Epidermal melanocyte (primary cell): ENCODE measurements around the gene SOCS6.
"Not testable (repeated sequence)": the region's sequence is repeated elsewhere in the genome, so short reads cannot be mapped to it uniquely, and the experiment has no call there.

Experiments used
- DNase-seq: peaks from one replicate; pipeline ENCODE4 v3.0.0; 2011; ENCODE audit warnings: low spot score; ENCODE audit not compliant: insufficient read length

SOCS6 gene

DNA sequence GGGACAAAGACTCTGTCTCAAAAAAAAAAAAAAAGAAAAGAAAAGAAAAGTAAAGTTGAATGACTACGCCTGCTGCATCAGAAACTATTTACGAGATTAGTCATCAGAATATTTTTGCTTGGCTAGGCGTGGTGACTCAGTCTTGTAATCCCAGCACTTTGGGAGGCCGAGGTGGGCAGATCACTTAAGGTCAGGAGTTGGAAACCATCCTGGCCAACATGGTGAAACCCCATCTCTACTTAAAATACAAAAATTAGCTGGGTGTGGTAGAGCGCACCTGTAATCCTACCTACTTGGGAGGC, 69.2 kb downstream of the SOCS6 start:
- DNase-seq, result not testable (repeated sequence)

DNA sequence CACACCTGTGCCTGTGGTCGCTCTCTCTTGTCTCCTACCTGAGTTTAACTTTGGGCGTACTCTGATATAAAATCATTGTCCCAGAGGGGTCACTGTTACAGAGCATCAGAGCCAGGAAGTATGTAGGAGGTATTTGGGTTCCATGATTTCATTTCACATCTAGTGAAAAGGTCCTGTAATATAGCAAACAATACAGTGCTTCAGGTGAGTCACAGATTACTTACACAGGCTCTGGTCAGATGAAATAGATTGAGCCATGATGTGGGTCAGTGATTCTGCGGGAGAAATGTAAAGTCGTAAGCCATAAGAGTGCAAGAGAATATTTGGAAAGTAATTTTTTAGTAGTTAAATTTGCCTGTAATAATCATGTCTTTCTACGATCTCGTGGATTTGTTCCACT, 70.2 kb downstream of the SOCS6 start:
- DNase-seq, result no peak

DNA sequence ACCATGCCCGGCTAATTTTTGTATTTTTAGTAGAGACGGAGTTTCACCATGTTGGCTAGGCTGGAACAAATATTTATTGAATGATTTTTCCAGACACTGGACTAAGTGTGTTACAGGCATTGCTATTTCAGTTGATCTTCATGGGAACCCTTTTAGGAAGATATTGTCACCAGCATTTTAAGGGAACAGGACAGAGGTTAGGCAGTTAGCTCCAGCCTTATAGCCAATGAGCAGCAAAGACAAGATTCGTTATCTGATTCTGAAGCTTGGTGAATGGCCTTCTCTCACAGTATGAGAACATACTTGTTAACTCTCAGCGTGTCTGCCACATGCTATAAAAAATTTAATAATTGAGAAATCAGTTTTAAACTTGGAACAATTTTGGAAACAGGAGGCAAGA, 73.4 kb downstream of the SOCS6 start:
- DNase-seq, result no peak

DNA sequence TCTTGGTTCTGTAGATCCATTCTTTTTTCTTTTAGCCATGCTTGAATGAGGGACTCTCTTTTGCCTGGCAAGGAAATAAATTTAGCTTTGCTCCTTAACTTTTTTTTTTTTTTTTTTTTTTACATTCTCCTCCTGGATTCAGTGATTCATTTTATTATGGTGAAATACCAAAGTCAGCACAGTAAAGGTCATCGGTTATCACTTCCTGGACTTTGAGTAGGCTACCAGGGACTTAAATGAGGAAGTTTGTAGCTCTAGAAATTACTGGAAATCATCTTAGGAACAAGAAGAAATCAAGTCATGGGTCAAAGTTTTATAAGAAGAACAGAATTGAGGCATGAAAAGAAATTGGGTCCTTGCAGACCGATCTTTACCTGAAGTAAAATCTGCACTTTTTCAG, 75.0 kb downstream of the SOCS6 start:
- DNase-seq, result no peak

DNA sequence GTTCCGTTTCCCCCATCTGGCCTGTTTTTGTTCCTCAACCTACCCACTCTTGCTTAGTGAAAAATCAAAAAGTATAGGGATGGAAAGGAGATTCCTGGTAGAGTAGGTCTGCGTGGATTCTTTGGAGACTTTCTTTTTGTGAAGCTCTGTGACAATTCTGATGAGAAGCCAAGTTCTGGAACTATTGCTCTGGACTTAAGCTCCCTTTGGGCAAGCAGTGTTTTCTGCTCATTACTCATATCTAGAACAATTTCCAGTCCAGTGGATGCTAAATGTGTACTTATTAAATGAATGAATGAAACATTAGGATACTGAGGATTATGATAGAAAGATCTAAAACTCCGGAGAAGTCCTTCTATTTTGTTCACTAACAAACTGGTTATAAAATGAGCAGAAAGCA, 76.5 kb downstream of the SOCS6 start:
- DNase-seq, result no peak

DNA sequence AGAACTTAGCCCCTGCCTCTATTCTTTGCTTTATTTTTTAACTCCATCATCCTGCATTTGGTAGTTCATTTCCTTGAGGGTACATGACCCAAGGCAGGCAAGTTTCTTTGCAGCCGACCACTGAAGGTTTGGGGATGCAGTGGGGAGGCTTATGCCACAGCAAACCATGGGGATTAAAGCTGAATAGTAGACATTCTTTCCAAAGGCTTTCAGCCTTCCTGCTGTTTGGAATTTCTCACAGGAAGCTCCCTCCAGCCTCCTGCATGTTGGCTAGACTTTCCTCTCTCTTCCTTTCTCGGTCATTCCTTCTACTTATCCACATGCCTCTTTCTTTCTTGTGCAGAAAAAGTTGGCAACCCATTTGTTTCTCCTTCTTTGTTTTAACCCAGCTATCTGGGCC, 77.3 kb downstream of the SOCS6 start:
- DNase-seq, result no peak

DNA sequence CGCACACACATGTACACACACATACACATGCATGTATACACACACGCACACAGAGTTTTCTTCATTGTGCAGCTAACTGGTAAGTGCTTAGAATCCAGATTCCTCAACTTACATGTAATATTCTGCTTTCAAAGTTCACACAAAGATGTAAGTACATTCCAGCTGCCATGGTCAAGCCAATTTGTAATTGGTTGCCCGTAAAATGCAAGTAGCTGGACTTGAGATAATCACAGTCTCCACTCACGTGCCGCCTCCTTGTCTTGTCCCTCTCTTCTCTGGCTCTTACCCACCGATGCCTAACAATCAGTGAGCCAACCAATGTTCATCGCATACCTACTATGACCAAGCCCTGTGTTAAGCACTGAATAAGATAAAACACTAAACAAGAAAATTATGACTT, 77.8 kb downstream of the SOCS6 start:
- no peak for DNase-seq

DNA sequence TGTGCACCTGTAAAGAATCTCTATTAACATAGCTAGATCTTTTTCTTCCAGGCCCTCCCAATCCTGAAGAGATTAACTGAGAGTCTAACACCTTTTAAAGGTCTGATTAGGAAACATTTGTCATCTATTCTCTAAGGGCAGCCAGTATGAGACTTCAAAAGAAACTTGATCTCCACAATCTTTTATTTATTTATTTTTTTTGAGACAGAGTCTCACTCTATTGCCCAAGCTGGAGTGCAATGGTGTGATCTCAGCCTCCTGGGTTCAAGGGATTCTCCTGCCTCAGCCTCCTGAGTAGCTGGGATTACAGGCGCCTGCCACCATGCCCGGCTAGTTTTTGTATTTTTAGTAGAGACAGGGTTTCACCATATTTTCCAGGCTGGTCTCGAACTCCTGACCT, 78.5 kb downstream of the SOCS6 start:
- not testable (repeated sequence) for DNase-seq

DNA sequence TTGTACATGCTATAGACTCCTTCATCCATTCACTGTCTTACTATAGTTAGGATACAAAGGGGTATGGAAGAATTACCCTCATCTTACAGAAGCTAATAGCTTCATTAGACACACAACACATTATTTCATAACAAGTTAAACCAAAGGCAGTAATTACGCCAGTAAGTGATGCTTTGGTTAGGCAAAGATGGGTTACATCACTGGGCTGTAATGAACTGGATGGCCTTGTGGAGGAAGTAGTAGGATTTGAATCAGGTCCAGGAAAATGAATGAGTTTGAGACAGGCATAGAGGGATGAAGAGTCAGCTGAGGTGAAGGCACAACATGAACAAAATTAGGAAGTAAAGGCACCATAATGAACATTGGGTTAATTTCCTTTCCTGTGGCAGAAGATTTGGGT, 80.1 kb downstream of the SOCS6 start:
- no peak for DNase-seq

DNA sequence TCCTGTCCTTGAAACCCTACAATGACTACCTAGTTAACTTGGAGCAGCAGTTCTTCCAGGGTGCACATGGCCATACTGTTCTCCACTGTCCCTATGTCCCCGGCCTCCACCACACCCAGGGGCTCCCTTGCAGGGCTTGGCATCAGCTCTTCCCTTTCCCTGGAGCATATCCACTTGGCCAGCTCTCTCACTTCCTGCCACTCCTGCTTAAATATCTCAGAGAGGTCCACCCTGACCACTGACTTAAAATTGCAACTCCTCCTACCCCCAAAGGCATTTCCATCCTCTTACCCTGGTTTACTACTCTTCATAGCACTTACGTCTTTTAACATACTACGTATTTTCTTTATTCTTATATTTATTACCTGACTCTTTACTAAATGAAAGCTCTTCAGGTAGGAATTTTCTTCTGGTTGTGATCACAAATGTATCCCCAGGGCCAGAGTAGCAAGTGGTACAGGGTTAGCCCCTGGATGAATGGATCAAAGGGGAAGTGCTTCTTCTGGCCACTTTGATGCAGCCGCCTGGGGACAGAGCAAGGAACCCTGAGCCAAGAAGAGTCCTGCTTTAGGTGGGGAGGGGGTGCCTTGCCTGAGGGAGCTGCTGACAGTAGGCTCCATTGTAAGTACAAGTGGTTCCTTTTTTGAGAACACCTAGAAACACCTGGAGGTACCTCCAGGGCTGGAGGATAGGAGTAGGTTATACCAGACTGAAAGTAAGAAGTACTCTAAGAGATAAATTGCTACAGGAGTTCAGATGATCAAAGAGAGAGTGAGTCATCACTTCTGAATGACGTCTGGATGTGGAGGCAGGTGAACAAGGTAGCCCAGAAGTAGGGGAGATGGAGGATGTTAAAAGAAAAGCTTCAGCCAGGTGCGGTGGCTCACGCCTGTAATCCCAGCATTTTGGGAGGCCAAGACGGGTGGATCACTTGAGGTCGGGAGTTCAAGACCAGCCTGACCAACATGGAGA, 82.2 kb downstream of the SOCS6 start:
- no peak for DNase-seq

DNA sequence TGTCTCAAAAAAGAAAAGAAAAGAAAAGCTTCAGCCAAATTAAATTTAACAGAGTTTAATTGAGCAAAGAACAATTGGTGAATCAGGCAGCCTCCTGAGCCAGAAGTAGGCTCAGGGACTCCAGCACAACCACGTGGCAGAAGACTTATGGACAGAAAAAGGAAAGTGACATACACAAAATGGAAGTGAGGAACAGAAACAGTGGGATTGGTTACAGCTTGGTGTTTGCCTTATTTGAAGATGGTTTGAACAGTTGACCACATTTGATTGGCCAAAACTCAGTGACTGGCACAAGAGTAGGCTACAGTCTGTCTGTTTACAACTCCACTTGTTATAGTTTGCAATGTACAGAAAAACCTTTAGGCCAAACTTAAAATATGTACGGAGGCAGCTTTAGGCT, 83.1 kb downstream of the SOCS6 start:
- no peak for DNase-seq

DNA sequence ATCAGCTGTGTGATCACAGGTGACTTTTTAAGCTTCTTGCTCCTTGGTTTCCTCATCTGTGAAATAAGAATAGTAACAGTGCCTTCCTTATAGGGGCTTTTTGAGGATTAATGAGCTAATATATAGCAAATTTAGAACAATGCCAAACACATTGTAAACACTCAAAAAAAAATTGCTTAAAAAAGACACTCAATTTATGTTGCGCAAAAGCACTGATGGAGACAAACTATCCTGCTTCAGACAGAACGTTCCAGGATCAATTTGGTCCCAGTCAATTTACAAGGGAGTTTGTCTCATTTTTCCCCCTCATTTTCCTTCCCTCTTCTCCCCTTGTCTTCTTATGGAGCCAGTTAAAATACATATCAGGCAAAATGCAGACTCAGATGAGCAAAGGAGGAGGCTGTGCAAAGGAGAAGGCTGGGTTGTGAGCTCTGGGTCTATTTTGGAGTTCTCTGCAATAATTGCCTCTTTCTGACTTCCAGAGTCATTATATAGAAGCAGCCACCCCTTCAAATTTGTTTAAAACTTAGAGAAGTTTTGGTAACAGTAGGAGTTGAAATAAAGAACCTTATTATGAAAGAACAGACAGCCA, 83.7 kb downstream of the SOCS6 start:
- no peak for DNase-seq

DNA sequence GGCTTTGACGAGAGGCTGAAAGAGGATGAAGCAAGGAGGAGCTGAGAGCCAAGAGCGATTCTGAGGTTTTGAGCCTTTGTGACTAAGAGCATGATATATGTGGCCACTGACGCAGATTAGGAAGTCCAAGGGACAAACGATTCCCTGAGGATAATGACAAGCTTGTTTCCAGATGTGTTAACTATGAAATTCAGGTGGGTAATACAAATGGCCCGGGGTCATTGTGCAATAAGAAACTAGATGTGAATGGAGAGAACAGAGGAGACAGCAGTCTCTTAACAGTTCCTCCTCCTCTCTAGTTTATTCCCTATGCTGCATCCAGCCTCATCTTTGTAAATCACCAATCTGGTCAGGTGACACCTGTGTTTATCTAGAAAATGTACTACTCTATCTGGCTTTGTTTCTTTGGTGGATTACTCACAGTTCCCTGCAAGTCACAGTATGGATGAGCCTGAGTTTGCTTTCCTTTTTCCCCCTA, 84.2 kb downstream of the SOCS6 start:
- peak; percentile 39 for DNase-seq

DNA sequence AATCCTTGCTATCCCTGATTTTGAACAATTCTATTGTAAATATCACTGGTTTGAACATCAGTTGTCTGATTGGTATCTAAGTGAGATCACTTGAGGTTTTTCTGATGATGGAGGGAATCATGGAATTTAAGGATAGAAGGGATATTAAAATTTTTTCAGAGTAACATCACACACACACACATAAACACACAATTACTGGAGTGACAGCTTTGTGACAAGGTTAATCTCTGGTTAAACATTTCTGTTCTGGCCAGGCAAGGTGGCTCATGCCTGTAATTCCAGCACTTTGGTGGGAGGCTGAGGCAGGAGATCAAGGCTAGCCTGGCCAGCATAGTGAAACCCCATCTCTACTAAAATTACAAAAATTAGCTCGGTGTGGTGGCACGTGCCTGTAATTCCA, 85.3 kb downstream of the SOCS6 start:
- DNase-seq, result no peak

DNA sequence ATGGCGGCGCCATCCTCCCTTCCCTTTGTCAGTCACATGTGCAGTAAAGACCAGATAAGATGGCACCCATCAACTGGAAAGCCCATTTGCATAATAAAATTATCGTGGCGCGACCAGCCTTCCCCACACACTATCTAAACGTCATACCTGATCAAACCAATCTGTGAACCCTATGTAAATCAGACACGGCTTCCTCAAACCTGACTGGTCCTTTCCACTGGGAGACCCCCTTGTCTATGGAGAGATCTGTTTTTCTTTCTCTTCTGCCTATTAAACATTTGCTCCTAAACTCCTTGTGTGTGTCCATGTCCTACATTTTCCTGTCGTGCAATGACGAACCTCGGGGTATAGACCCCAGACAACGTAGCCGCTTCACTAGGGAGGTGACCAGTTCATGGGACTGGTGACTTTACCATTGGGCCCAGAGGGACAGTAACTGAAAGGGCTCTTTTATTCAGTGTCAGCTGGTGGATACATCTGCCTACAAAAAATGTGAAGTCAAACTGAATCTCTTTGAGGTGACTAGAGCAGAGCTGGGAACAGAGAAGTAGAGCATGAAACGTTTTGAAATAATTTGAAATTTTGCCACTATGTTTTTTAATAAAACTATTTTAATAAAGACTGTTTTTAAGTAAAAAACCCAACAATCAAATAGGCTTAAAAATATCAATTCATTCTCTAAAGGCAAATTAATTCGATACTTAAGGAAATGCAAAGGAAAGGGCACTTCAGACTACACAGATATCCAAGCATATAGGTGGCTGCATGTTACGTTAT, 87.5 kb downstream of the SOCS6 start:
- no peak for DNase-seq

DNA sequence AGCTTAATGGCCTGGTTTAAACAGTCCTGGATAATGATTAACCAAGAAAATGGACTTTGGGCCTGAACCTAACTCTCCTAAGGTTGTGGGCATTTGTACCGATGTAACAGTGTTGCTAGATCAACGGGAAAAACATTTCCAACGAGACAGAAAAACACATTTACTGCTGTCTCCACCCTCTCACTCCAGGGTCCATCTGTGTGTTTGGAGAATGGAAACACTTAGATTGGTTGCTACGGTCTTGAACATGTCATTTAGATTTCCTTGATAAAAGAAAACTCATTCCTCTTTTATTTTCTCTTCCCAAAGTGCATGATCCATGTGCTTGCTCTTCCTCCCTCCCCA, 88.0 kb downstream of the SOCS6 start:
- no peak for DNase-seq

DNA sequence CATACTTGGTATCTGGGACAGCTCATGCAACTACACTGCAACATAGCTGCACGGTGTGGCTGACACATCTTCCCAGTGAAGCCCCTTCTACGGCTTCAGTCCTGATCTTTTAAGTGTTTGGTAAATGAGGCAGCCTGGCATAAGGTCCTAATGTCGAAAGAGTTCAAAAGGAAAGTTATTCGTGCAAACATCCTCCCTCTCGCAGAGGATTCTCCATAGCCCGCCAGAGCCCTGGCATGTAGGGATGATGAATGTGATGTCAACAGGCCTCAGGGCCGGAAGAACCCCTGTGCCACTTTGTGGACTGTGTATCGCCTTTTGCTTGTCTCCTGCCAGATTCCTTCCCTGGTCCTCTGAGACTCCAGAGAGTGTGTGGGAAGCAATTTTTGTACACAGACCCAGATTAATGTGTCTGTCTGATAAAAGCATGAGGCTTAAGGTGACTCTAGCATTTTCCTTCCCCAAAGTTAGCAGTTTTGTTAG, 88.5 kb downstream of the SOCS6 start:
- DNase-seq, result no peak

DNA sequence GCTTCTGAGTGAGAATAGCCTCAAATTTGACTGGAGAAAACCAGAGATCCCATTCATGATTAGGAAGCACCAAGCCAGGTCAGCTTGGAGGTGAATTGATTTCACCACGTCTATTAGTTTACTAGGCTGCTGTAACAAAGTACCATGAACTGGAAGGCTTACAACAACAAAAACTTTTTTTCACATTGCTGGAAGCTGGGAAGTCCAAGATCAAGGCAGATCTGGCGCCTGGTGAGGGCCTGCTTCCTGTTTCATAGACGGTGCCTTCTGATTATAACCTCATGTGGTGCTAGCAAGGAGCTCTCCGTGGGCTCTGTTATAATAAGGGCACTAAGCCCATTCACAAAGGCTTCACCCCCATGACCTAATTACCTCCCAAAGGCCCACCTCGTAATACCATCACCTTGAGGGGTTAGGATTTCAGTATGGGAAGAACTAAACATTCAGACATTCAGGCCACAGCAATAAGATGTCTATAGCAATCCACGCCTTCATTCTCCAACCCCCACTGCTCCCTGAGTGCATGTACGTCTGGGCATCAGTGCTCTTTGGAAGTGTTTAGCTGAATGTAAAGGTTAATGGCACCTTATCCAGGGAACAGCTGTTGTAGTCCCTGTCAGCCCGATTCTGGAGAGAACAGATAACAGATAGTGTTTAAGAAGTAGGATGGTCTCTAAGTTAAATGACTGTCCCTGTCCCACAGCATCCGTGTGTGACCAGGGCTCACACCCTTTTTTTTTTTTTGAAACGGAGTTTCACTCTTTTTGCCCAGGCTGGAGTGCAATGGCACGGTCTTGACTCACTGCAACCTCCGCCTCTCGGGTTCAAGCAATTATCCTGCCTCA, 89.2 kb downstream of the SOCS6 start:
- DNase-seq, result no peak
